Pancreas (tissue), 10 donors: ENCODE results near the gene SYNDIG1L. TPM values are rescaled to one million over a fixed set of nuclear protein-coding genes. Genes with fewer than 3 reads are reported as not detected.

Experiments used
- ATAC-seq, 4 donors: fragments of 200-7000 bp; cut with Tn5 transposase; one replicate each; pipeline versions ENCODE4 v1.8.0 to v1.9.1; 2020; ENCODE audit warnings: mild to moderate bottlenecking in 4 of 4, moderate library complexity in 4 of 4
- DNase-seq, 6 donors: peaks; one replicate each; pipeline ENCODE4 v3.0.0-alpha.2; 2020
- FAIRE-seq: peaks from 2 replicates; lab custom pipeline; 2012; peaks lifted over from hg19 to GRCh38; lab: Jason Lieb, UNC
- H3K27ac ChIP-seq, 4 donors: fragments of 200-600 bp; sonication (generic); 1 replicate in 3 of 4; 2 replicates in 1 of 4; pipeline versions ENCODE4 v1.5.0 to v1.8.0; 2020
- H3K27me3 ChIP-seq, 4 donors: fragments of 200-600 bp; one replicate each; pipeline ENCODE4 v1.8.0; 2021
- H3K36me3 ChIP-seq, 3 donors: fragments of 200-600 bp; sonication (generic) in 1 of 3; one replicate each; pipeline versions ENCODE4 v1.5.0 to v1.8.0; 2020 to 2021
- H3K4me1 ChIP-seq, 3 donors: fragments of 200-600 bp; one replicate each; pipeline ENCODE4 v1.8.0; 2021
- H3K4me3 ChIP-seq, 4 donors: fragments of 200-600 bp; sonication (generic) in 2 of 4; one replicate each; pipeline versions ENCODE4 v1.5.0 to v1.8.0; 2020 to 2021
- H3K9me3 ChIP-seq, 4 donors: fragments of 200-600 bp; one replicate each; pipeline ENCODE4 v1.8.0; 2021
- CTCF ChIP-seq, 4 donors: fragments of 200-600 bp; sonication (generic) in 3 of 4; IDR thresholded peaks; one replicate each; pipeline versions ENCODE4 v1.5.0 to v1.8.0; 2021; ENCODE audit warnings: antibody characterized with exemption in 4 of 4
- WGBS, 2 donors: extraction: QIAGEN DNeasy Blood & Tissue Kit; methylation state at CpG; one replicate each; pipeline ENCODE4 v1.1.7; 2013; 5-methylcytosine and 5-hydroxymethylcytosine counted together
- intact Hi-C, 3 donors: fragments of 100-400 bp; cut with DNase I; formaldehyde crosslinking; loops; one replicate each; pipeline versions ENCODE4 v1.11.1 to v1.14.2; 2022
- polyA plus RNA-seq, 2 donors: library from polyadenylated mRNA; stranded (reverse); fragments of 200-250 nt; gene quantifications; one replicate each; pipeline ENCODE4 v1.2.3, GENCODE V29; 2013
- total RNA-seq, 6 donors: library from RNA; stranded (reverse); fragmentation: NEBNext Ultra II Directional in 4 of 6; extraction: Animal tissue kit (Norgen Biotek cat#: 25700) in 4 of 6; gene quantifications; one replicate each; pipeline versions ENCODE4 v1.2.1 to v1.2.4, GENCODE V29; 2021 to 2023
- donor health status: healthy with polysubstance abuse.
- donor health status: DM: no; HTN: no; CAD: no; lungs with moderate emphysema.
- donor health status: DM: no; HTN: no; CAD: no.
- donor health status: control.
- donor health status: control.
- donor health status: Bipolar disorder and iron deficiency.
- donor health status: DM: yes; HTN: yes; CAD: no.
- donor health status: DM: no; HTN: no; CAD: no.
- donor health status: DM: no; HTN: no; CAD: no.
- donor health status: DM: yes; HTN: yes; CAD: no.

The SYNDIG1L gene
- total RNA-seq (under 1 TPM in 2 of 6 donors, not detected in 4; 0.26 to 0.28 TPM), polyA plus RNA-seq (1 to 10 TPM in 1 of 2 donors, under 1 TPM in 1; 0.23 to 2.5 TPM)

DNA sequence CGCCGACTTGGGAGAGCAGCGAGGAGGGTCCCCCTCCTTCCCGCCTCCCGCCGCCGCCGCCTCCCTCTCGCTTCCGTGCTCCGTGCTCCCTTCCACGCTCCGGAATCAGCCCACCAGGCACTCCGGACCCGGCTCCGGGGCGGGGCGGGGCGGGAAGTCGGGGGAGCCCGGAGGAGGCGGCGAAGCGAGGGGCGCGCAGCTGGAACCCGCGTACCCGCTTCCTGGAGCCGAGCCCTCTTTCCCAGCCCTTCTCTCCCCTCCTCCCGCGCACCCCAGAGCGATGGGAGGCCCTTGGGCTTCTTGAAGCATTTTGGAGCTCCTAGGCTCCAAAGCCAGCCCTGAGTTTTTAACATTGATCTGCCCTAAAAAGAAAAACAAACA is at the start of gene SYNDIG1L:
TSS of gene SYNDIG1L (minus strand) at position 9 of the 381 bp plus-strand sequence. CDS start 16,466 bp downstream, outside the sequence.
- Histone ChIP-seq H3K36me3 (no peaks in the 10 kb centered on the region), H3K4me3 (peak within 1 kb of the TSS in 1 of 4 donors; percentile 30), H3K9me3 (no peaks in the 10 kb centered on the region), H3K27ac (no peak within 1 kb of the TSS), H3K27me3 (peaks cover 0 to 6% (median 1%) of the 10 kb centered on the region in 4 donors), H3K4me1 (no peaks in the 10 kb centered on the region)
- no peak for TF ChIP-seq CTCF (IDR thresholded peaks at IDR 0.05)
- DNase-seq = no peak
- WGBS, 2 donors = 6 to 25% methylated on average over 5 to 33 of the region's 33 CpGs
- intact Hi-C loops = no loop called here
- ATAC-seq = no peak
- no peak for FAIRE-seq

- FAIRE-seq = no peak
- intact Hi-C loops = loop anchor here in 1 of 3 donors (10.0 kb wide), 1 partner anchor 111 kb away; no protein-coding TSS in a partner anchor
Measured at GRCh38 chr14:74475678-74476077, 49.7 kb upstream of the SYNDIG1L start.

GRCh38 chr14:74474376-74474775 is 48.4 kb upstream of the SYNDIG1L start:
- ATAC-seq (peak in 1 of 4 donors; percentile 11), FAIRE-seq (no peak), DNase-seq (no peak)
- intact Hi-C loops = loop anchor here in 1 of 3 donors (10.0 kb wide), 1 partner anchor 110 kb away; no protein-coding TSS in a partner anchor
- Histone ChIP-seq H3K27me3 (no peaks in the 10 kb centered on the region), H3K4me3 (no peak overlapping the region), H3K9me3 (no peaks in the 10 kb centered on the region), H3K27ac (no peak overlapping the region), H3K36me3 (no peaks in the 10 kb centered on the region), H3K4me1 (no peaks in the 10 kb centered on the region)
- no peak for TF ChIP-seq CTCF (IDR thresholded peaks at IDR 0.05)
- WGBS, 2 donors = 87 to 88% methylated on average over 2 of the region's 2 CpGs

More at GRCh38 chr14:74475678-74476077, 49.7 kb upstream of the SYNDIG1L start:
- no peaks in the 10 kb centered on the region for H3K9me3 ChIP-seq
- H3K27ac ChIP-seq = no peak overlapping the region
- H3K27me3 ChIP-seq = no peaks in the 10 kb centered on the region
- DNase-seq (no peak), ATAC-seq (peak in 1 of 4 donors; percentile 16)
- H3K4me3 ChIP-seq = no peak overlapping the region
- TF ChIP-seq CTCF (IDR thresholded peaks at IDR 0.05) = no peak
- H3K4me1 ChIP-seq = no peaks in the 10 kb centered on the region
- 60 to 75% methylated on average over 3 of the region's 3 CpGs for WGBS, 2 donors
- H3K36me3 ChIP-seq = peaks cover 0 to 11% (median 0%) of the 10 kb centered on the region in 3 donors

DNA sequence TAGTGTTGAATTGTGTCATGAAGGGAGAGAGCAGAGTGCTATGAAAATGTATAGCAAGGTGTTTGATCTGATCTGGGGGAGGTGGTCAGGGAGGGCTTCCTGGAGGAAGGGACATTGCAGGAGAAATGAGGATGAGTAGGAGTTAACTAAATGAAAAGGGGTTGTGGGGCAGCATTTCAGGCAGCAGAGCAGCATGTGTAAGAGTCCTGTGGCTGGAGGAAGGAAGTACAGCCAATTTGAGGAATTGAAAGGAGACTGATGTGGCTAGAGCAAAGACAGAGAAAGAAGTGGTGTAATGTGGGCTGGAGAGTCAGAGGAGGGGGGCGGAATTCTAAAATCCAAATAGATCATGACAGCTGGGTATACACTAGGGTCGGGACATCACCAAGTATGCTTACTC is 46.6 kb upstream of the SYNDIG1L start:
- Histone ChIP-seq H3K27ac (no peak overlapping the region), H3K9me3 (no peaks in the 10 kb centered on the region), H3K4me1 (no peaks in the 10 kb centered on the region), H3K36me3 (no peaks in the 10 kb centered on the region), H3K4me3 (no peak overlapping the region), H3K27me3 (no peaks in the 10 kb centered on the region)
- DNase-seq = no peak
- TF ChIP-seq CTCF (IDR thresholded peaks at IDR 0.05) = no peak
- no peak for FAIRE-seq
- intact Hi-C loops = loop anchor here in 1 of 3 donors (10.0 kb wide), 1 partner anchor 108 kb away; no protein-coding TSS in a partner anchor
- 81 to 90% methylated on average over 2 of the region's 2 CpGs for WGBS, 2 donors
- peak in 1 of 4 donors; percentile 45 for ATAC-seq
